Mesendoderm (in vitro differentiated cells): Measurements from ENCODE around the gene MAPK8IP2. TPM values are rescaled to one million over a fixed set of nuclear protein-coding genes. Genes with fewer than 3 reads are reported as not detected.

Source experiments
- DNase-seq: peaks from one replicate; pipeline ENCODE4 v3.0.0; 2013
- H2AK5ac ChIP-seq: 2 replicates; pipeline ENCODE4 v1.6.1; 2013; ENCODE audit warnings: low read length, inconsistent platforms
- H2BK120ac ChIP-seq: 2 replicates; pipeline ENCODE4 v1.6.1; 2013; ENCODE audit warnings: low read depth, mild to moderate bottlenecking, low read length, moderate library complexity, mixed read lengths
- H2BK15ac ChIP-seq: replicated peaks from 2 replicates; pipeline ENCODE4 v1.6.1; 2013; ENCODE audit warnings: low read depth, mild to moderate bottlenecking, moderate library complexity
- H2BK5ac ChIP-seq: 2 replicates; pipeline ENCODE4 v1.6.1; 2013; ENCODE audit warnings: low read length, inconsistent platforms
- H3K18ac ChIP-seq: 2 replicates; pipeline ENCODE4 v1.6.1; 2013; ENCODE audit warnings: mild to moderate bottlenecking, low read length, mixed read lengths
- H3K23ac ChIP-seq: one replicate; pipeline ENCODE4 v1.6.1; 2013; ENCODE audit warnings: low read length
- H3K27ac ChIP-seq: 2 replicates; pipeline ENCODE4 v1.5.1; 2013; ENCODE audit warnings: low read depth, mild to moderate bottlenecking, inconsistent platforms, low read length, moderate library complexity
- H3K27me3 ChIP-seq: 2 replicates; pipeline ENCODE4 v1.6.1; 2013; ENCODE audit warnings: low read length, control low read depth, mild to moderate bottlenecking, inconsistent platforms; ENCODE audit not compliant: insufficient read depth, poor library complexity
- H3K36me3 ChIP-seq: 2 replicates; pipeline ENCODE4 v1.6.1; 2013; ENCODE audit warnings: low read length, inconsistent platforms; ENCODE audit not compliant: control insufficient read depth, insufficient read depth
- H3K4ac ChIP-seq: one replicate; pipeline ENCODE4 v1.6.1; 2013; ENCODE audit warnings: low read depth, mild to moderate bottlenecking, low read length, moderate library complexity
- H3K4me1 ChIP-seq: 2 replicates; pipeline ENCODE4 v1.6.1; 2013; ENCODE audit warnings: low read depth, low read length, inconsistent platforms; ENCODE audit not compliant: control insufficient read depth
- H3K4me2 ChIP-seq: 2 replicates; pipeline ENCODE4 v1.6.1; 2013; ENCODE audit warnings: low read length
- H3K4me3 ChIP-seq: 2 replicates; pipeline ENCODE4 v1.5.1; 2013; ENCODE audit warnings: mild to moderate bottlenecking, low read length
- H3K56ac ChIP-seq: one replicate; pipeline ENCODE4 v1.6.1; 2013; ENCODE audit warnings: low read length
- H3K79me1 ChIP-seq: 2 replicates; pipeline ENCODE4 v1.6.1; 2013; ENCODE audit warnings: low read length, inconsistent platforms
- H3K79me2 ChIP-seq: 2 replicates; pipeline ENCODE4 v1.6.1; 2013; ENCODE audit warnings: mild to moderate bottlenecking, low read length; ENCODE audit not compliant: control insufficient read depth, insufficient read depth
- H3K9ac ChIP-seq: 2 replicates; pipeline ENCODE4 v1.6.1; 2013; ENCODE audit warnings: low read length, inconsistent platforms
- H4K5ac ChIP-seq: one replicate; pipeline ENCODE4 v1.6.1; 2013; ENCODE audit warnings: low read length
- H4K8ac ChIP-seq: one replicate; pipeline ENCODE4 v1.6.1; 2013; ENCODE audit warnings: low read depth, mild to moderate bottlenecking, control low read depth, low read length, moderate library complexity
- WGBS: extraction: QIAGEN DNeasy Blood & Tissue Kit; methylation state at CpG from one replicate; pipeline ENCODE4 v1.1.7; 2013; ENCODE audit warnings: low lambda C conversion rate, missing lambda C conversion rate; ENCODE audit not compliant: insufficient coverage; ENCODE audit errors: extremely low coverage; 5-methylcytosine and 5-hydroxymethylcytosine counted together
- polyA plus RNA-seq, 2 experiments: library from polyadenylated mRNA; stranded (reverse); fragments of 200-250 nt; gene quantifications; one replicate each; pipeline ENCODE4 v1.2.3, GENCODE V29; 2013

The MAPK8IP2 gene
- polyA plus RNA-seq (2013, experiment 1 of 2): 0.65 TPM
- 0.83 TPM for polyA plus RNA-seq (2013, experiment 2 of 2)

DNA sequence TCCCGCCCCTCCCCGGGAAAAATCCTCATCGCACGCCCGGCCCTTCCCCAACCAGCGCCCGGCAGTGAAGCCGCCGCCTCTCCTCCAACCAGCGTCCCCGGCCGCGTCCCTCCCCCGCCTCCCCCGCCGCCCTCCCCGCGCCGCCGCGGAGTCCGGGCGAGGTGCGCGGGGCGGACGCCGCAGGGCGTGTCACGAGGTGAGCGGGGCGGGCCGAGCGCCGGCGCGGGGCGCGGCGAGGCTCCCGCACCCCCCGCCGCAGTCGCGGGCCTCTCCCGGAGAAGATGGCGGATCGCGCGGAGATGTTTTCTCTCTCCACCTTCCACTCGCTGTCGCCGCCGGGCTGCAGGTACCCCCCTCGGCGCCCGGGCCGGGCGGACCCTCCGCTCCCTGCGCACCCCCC lies at the start of gene MAPK8IP2:
Gene MAPK8IP2, plus strand, starts transcription at position 256 of the 400 bp plus-strand sequence. Its CDS starts 26 bp downstream, at position 282.
- Histone ChIP-seq H3K79me1 (no peaks in the 10 kb centered on the region), H3K18ac (no peak within 1 kb of the TSS), H3K27me3 (peaks cover 5% of the 10 kb centered on the region), H3K56ac (no peak within 1 kb of the TSS), H3K36me3 (no peaks in the 10 kb centered on the region), H3K27ac (no peak within 1 kb of the TSS), H4K5ac (no peak within 1 kb of the TSS), H3K4me3 (no peak within 1 kb of the TSS), H2BK15ac (no peak within 1 kb of the TSS), H2BK120ac (no peak within 1 kb of the TSS), H4K8ac (no peak within 1 kb of the TSS), H3K4me2 (no peak within 1 kb of the TSS), H3K4me1 (no peaks in the 10 kb centered on the region), H2AK5ac (no peak within 1 kb of the TSS), H3K79me2 (no peaks in the 10 kb centered on the region), H3K4ac (no peak within 1 kb of the TSS), H3K23ac (no peak within 1 kb of the TSS), H3K9ac (no peak within 1 kb of the TSS), H2BK5ac (no peak within 1 kb of the TSS)
- no CpG with 5 or more reads among the region's 61 CpGs for WGBS
- DNase-seq: no peak

DNA sequence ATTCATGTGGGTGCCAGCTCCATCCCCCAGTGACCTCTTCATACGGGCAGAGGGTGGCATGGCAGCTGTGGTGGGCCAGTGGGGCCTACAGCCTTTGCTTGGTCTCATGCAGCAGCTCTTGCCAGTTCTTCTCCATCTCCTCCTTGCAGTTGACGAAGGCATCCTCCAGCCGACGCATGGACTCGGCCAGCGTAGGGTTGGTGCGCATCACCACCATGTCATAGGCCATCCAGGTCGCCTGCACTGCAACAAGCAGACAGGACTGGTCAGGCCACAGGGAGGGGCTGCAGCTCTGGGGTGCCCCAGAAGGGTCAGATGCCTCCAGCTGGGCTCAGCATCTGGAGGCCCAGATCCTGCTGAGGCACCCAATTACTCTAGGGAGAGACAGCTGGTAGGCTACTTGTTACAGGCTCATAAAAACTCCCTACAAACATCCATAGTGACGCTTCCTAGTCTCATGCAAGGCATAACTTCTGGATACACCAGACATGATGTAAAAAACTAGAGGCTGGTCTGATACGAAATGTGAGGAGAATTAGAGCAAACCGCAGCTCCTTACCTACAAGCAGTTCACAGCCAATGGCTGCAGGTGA lies 49.3 kb upstream of the MAPK8IP2 start:
- no peak overlapping the region for H3K4ac ChIP-seq
- DNase-seq: no peak
- H3K79me1 ChIP-seq: no peaks in the 10 kb centered on the region
- H3K36me3 ChIP-seq: no peaks in the 10 kb centered on the region
- H3K18ac ChIP-seq: no peak overlapping the region
- no peak overlapping the region for H4K5ac ChIP-seq
- no peak overlapping the region for H3K4me3 ChIP-seq
- H2BK5ac ChIP-seq: no peak overlapping the region
- H3K56ac ChIP-seq: no peak overlapping the region
- no peak overlapping the region for H3K23ac ChIP-seq
- no peaks in the 10 kb centered on the region for H3K4me1 ChIP-seq
- WGBS: no CpG with 5 or more reads among the region's 11 CpGs
- no peaks in the 10 kb centered on the region for H3K27me3 ChIP-seq
- no peaks in the 10 kb centered on the region for H3K79me2 ChIP-seq
- no peak overlapping the region for H2BK15ac ChIP-seq
- no peak overlapping the region for H3K27ac ChIP-seq
- H3K4me2 ChIP-seq: no peak overlapping the region
- no peak overlapping the region for H2BK120ac ChIP-seq
- no peak overlapping the region for H2AK5ac ChIP-seq
- no peak overlapping the region for H4K8ac ChIP-seq
- no peak overlapping the region for H3K9ac ChIP-seq

DNA sequence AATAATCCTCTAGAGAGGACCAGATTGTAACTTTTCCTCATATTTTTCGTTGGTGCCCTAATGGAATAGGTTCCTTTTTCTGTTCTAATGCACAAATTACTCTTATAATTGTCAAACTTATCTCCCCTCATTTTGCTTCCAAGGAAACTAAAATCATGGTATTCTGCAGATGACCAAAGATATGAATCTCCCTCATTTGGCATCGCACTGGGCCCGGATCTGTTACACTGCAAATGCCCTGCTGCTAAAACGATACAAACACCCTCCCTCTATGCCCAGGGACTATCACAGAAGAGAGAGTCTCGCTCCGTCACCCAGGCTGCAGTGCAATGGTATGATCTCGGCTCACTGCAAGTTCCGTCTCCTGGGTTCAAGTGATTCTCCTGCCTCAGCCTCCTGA lies 47.3 kb upstream of the MAPK8IP2 start:
- H2AK5ac ChIP-seq: no peak overlapping the region
- no peak overlapping the region for H2BK5ac ChIP-seq
- no peak overlapping the region for H3K4me2 ChIP-seq
- no peak overlapping the region for H2BK120ac ChIP-seq
- H3K4ac ChIP-seq: no peak overlapping the region
- no peak overlapping the region for H4K8ac ChIP-seq
- no CpG with 5 or more reads among the region's 8 CpGs for WGBS
- no peak overlapping the region for H3K9ac ChIP-seq
- H3K27ac ChIP-seq: no peak overlapping the region
- H3K79me2 ChIP-seq: no peaks in the 10 kb centered on the region
- H2BK15ac ChIP-seq: no peak overlapping the region
- H3K18ac ChIP-seq: no peak overlapping the region
- no peak for DNase-seq
- no peak overlapping the region for H3K56ac ChIP-seq
- no peaks in the 10 kb centered on the region for H3K79me1 ChIP-seq
- H3K23ac ChIP-seq: no peak overlapping the region
- H4K5ac ChIP-seq: no peak overlapping the region
- H3K36me3 ChIP-seq: no peaks in the 10 kb centered on the region
- no peaks in the 10 kb centered on the region for H3K4me1 ChIP-seq
- H3K27me3 ChIP-seq: no peaks in the 10 kb centered on the region
- no peak overlapping the region for H3K4me3 ChIP-seq

DNA sequence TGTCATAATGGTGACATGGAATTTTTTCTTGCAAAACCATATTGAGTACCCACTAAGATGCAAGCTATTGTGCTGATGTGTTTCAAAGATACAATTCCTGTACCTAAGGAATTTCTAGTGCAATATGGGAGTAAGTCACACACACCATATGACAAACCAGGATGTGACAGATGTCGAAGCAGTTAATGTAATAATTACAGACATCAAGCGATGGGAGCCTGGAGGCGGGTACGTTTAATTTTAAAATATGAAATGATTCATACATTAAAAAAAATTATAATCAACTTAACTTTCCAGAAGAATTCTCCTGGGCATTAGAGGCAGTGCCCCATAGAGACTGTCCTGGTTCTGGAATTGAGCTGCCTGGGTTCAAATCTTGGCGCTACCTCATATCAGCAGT lies 43.9 kb upstream of the MAPK8IP2 start:
- no peak overlapping the region for H3K4ac ChIP-seq
- WGBS: no CpG with 5 or more reads among the region's 5 CpGs
- H3K4me2 ChIP-seq: no peak overlapping the region
- no peak overlapping the region for H4K5ac ChIP-seq
- no peaks in the 10 kb centered on the region for H3K4me1 ChIP-seq
- no peak overlapping the region for H4K8ac ChIP-seq
- no peak overlapping the region for H2AK5ac ChIP-seq
- no peak overlapping the region for H3K18ac ChIP-seq
- no peaks in the 10 kb centered on the region for H3K27me3 ChIP-seq
- no peak overlapping the region for H2BK5ac ChIP-seq
- no peak overlapping the region for H3K4me3 ChIP-seq
- H3K36me3 ChIP-seq: no peaks in the 10 kb centered on the region
- H3K27ac ChIP-seq: no peak overlapping the region
- no peak for DNase-seq
- H2BK15ac ChIP-seq: no peak overlapping the region
- no peak overlapping the region for H2BK120ac ChIP-seq
- no peak overlapping the region for H3K9ac ChIP-seq
- no peaks in the 10 kb centered on the region for H3K79me1 ChIP-seq
- no peak overlapping the region for H3K23ac ChIP-seq
- no peak overlapping the region for H3K56ac ChIP-seq
- no peaks in the 10 kb centered on the region for H3K79me2 ChIP-seq

DNA sequence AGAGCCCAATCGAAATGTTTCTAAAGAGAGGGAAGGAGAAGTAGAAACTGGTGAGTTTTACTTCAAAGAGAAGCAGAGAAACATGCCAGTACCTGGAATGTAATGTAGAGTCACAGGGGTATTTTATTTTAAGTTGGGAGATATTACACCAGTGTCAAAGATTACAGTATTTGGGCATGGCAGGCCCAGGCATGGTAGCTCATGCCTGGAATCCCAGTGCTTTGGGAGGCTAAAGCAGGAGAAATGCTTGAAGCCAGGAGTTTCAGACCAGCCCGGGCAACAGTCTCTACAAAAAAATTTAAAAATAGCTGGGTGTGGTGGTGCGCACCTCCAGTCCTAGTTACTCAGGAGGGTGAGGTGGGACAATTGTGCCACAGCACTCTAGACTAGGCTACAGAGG lies 40.6 kb upstream of the MAPK8IP2 start:
- Histone ChIP-seq H3K36me3 (no peaks in the 10 kb centered on the region), H2AK5ac (no peak overlapping the region), H3K4me1 (no peaks in the 10 kb centered on the region), H3K23ac (no peak overlapping the region), H3K56ac (no peak overlapping the region), H3K18ac (no peak overlapping the region), H4K5ac (no peak overlapping the region), H2BK5ac (no peak overlapping the region), H3K27ac (no peak overlapping the region), H3K79me1 (no peaks in the 10 kb centered on the region), H4K8ac (no peak overlapping the region), H3K79me2 (no peaks in the 10 kb centered on the region), H3K9ac (no peak overlapping the region), H3K4ac (no peak overlapping the region), H3K27me3 (no peaks in the 10 kb centered on the region), H3K4me2 (no peak overlapping the region), H2BK120ac (no peak overlapping the region), H2BK15ac (no peak overlapping the region), H3K4me3 (no peak overlapping the region)
- no CpG with 5 or more reads among the region's 3 CpGs for WGBS
- no peak for DNase-seq
